ENCODE measurements around the gene PCDHGB4.
"Not testable (repeated sequence)": the region's sequence is repeated elsewhere in the genome, so short reads cannot be mapped to it uniquely, and the experiment has no call there.

The PCDHGB4 gene

GRCh38 chr5:141387557-141388311 is at the start of gene PCDHGB4:
Gene PCDHGB4, plus strand, starts transcription at chr5:141387698. Its CDS starts 187 bp downstream, at chr5:141387885.
- not testable (repeated sequence) for DNase-seq

- DNase-seq = no peak
Observed at GRCh38 chr5:141338538-141339306, 48.8 kb upstream of the PCDHGB4 start, which contains the start of gene PCDHGA2. Gene PCDHGA2, plus strand, starts transcription at chr5:141338760.

GRCh38 chr5:141340781-141341354 is 46.6 kb upstream of the PCDHGB4 start:
- DNase-seq = not testable (repeated sequence)

GRCh38 chr5:141342773-141343172 is 44.7 kb upstream of the PCDHGB4 start:
- no peak for DNase-seq

- DNase-seq = no peak
Observed at GRCh38 chr5:141343242-141343952, 44.1 kb upstream of the PCDHGB4 start, which contains the start of gene PCDHGA3. Gene PCDHGA3, plus strand, starts transcription at chr5:141343829. Its CDS starts 205 bp downstream, at chr5:141344034.

GRCh38 chr5:141343953-141344463 is 43.5 kb upstream of the PCDHGB4 start:
- DNase-seq = no peak

GRCh38 chr5:141345327-141345726 is 42.2 kb upstream of the PCDHGB4 start:
- no peak for DNase-seq

GRCh38 chr5:141346017-141346416 is 41.5 kb upstream of the PCDHGB4 start:
- not testable (repeated sequence) for DNase-seq

- DNase-seq = no peak
Observed at GRCh38 chr5:141349917-141350619, 37.4 kb upstream of the PCDHGB4 start, which contains the start of gene PCDHGB1. Gene PCDHGB1, plus strand, starts transcription at chr5:141350099. Its CDS starts 162 bp downstream, at chr5:141350261.

GRCh38 chr5:141351591-141351990 is 35.9 kb upstream of the PCDHGB4 start:
- no peak for DNase-seq

GRCh38 chr5:141354900-141355469 is 32.5 kb upstream of the PCDHGB4 start, which contains the start of gene PCDHGA4:
Gene PCDHGA4, plus strand, starts transcription at chr5:141355021. Its CDS starts 87 bp downstream, at chr5:141355108.
- DNase-seq = no peak

- no peak for DNase-seq
Observed at GRCh38 chr5:141355641-141356040, 31.9 kb upstream of the PCDHGB4 start.

GRCh38 chr5:141356133-141356532 is 31.4 kb upstream of the PCDHGB4 start:
- DNase-seq = no peak

GRCh38 chr5:141356950-141357349 is 30.5 kb upstream of the PCDHGB4 start:
- DNase-seq = no peak

- DNase-seq = no peak
Observed at GRCh38 chr5:141359790-141360426, 27.6 kb upstream of the PCDHGB4 start, which contains the start of gene PCDHGB2. Gene PCDHGB2, plus strand, starts transcription at chr5:141359994. Its CDS starts 142 bp downstream, at chr5:141360136.

- DNase-seq = no peak
Observed at GRCh38 chr5:141360685-141361084, 26.8 kb upstream of the PCDHGB4 start.

GRCh38 chr5:141362719-141363118 is 24.8 kb upstream of the PCDHGB4 start:
- no peak for DNase-seq

- no peak for DNase-seq
Observed at GRCh38 chr5:141363952-141364660, 23.4 kb upstream of the PCDHGB4 start, which contains the start of gene PCDHGA5. Gene PCDHGA5, plus strand, starts transcription at chr5:141364162. Its CDS starts 169 bp downstream, at chr5:141364331.

- DNase-seq = no peak
Observed at GRCh38 chr5:141366016-141366896, 21.2 kb upstream of the PCDHGB4 start.
